ENCODE measurements around the gene USP10.

The USP10 gene

GRCh38 chr16:84817206-84817605, 117.4 kb downstream of the USP10 start:
- no peak overlapping the region for H3K27ac ChIP-seq
- TF ChIP-seq, protein P1, sequence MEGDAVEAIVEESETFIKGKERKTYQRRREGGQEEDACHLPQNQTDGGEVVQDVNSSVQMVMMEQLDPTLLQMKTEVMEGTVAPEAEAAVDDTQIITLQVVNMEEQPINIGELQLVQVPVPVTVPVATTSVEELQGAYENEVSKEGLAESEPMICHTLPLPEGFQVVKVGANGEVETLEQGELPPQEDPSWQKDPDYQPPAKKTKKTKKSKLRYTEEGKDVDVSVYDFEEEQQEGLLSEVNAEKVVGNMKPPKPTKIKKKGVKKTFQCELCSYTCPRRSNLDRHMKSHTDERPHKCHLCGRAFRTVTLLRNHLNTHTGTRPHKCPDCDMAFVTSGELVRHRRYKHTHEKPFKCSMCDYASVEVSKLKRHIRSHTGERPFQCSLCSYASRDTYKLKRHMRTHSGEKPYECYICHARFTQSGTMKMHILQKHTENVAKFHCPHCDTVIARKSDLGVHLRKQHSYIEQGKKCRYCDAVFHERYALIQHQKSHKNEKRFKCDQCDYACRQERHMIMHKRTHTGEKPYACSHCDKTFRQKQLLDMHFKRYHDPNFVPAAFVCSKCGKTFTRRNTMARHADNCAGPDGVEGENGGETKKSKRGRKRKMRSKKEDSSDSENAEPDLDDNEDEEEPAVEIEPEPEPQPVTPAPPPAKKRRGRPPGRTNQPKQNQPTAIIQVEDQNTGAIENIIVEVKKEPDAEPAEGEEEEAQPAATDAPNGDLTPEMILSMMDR (conservative IDR thresholded peaks at IDR 0.05) = no peak
- no peak for TF ChIP-seq ZFX (IDR thresholded peaks at IDR 0.05)

DNA sequence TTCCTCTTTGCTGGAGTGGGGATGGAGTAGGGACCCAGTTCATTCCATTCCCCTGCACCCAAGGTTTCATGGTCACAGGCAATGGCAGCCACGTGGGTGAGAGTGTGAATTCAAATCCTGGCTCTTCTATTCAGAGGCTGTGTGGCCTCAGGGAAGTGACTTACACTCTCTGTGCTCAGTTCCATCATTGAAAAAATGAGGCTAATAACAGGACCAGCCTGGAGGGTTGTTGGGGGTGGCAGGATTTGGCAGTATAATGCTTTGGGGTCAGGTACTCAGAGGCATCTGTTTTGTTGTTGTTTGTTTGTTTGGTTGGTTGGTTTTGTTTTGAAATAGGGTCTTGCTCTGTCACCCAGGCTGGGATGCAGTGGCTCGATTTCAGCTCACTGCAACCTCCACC, 117.8 kb downstream of the USP10 start:
- H3K27ac ChIP-seq = no peak overlapping the region
- no peak for TF ChIP-seq ZFX (IDR thresholded peaks at IDR 0.05)
- TF ChIP-seq, protein P1 (conservative IDR thresholded peaks at IDR 0.05) = no peak

DNA sequence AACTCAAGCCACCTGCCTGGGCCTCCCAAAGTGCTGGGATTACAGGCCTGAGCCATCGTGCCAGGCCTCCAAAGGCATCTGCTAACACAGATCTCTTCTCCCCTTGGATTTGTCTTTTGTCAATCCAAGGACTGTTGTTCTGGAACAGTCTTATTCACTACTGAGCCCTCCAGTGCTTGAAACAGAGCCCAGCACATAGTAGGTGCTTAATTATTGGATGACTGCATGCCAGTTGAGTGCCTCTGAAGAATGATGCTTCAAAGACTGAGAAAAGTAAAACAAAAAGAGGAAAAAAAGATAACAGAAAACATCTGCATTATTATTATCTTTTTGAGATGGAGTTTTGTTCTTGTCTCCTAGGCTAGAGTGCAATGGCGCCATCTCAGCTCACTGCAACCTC, 118.3 kb downstream of the USP10 start:
- TF ChIP-seq ZFX (IDR thresholded peaks at IDR 0.05) = no peak
- TF ChIP-seq, protein P1 (conservative IDR thresholded peaks at IDR 0.05) = no peak
- H3K27ac ChIP-seq = no peak overlapping the region

DNA sequence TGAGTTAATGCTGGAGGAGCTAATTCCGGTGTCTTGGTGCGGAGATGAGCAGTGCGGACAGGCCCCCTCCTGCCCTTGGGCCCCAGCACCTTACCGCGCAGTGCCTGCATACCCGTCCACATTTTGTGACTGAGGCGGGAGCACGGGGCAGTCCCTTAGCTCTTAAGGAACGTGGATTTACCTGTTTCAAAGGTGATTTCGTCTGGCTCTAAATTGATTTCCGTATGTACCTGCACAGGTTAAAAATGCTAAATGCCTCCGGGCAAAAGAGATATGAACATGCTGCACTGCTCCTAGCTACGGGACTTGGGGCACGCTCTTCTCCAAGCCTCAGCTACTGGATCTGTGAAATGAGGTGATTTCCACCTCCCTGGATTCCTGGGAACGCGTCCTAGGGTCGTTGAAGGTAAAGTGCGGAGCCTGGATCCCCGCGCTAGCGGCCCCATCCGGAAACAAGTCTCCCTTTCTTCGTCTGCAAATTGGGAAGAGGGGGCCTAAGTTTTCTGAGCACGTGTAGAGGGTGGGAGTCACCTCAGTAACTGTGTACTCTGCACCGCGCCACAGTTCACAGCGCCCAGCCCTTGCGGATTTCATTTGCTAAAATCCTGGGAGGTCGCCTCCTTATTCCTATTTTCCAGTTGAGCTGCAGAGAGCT, 119.3 kb downstream of the USP10 start:
- H3K27ac ChIP-seq = no peak overlapping the region
- TF ChIP-seq ZFX (IDR thresholded peaks at IDR 0.05) = no peak
- TF ChIP-seq, protein P1 (conservative IDR thresholded peaks at IDR 0.05) = no peak

GRCh38 chr16:84819644-84820304, 120.0 kb downstream of the USP10 start, which contains the start of gene CRISPLD2:
CRISPLD2 (plus strand) TSS chr16:84819985; CDS start chr16:84838496, 18,511 bp downstream.
- no peak within 1 kb of the TSS; the same call in 1 of the 2 replicates for H3K27ac ChIP-seq
- no peak for TF ChIP-seq ZFX (IDR thresholded peaks at IDR 0.05)
- TF ChIP-seq, protein P1 (conservative IDR thresholded peaks at IDR 0.05) = no peak

DNA sequence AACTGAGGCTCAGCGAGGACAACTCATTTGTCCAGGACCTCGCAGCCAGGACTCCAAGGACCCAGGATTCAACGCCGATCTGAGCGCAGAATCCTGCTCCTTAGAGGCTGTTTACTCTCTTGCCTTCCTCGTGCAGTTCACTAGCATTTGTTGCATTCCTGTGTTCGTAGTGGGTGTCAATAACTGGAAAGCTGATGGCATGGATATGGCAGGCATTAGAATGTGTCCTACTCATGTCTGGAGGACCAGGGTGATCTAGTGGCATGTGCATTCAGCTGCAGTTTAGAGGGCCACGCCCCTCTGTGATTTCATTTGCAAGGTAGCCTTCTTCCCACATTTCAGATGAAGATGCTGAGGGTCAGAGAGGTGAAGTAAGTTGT, 120.5 kb downstream of the USP10 start:
- no peak overlapping the region; the same call in 1 of the 2 replicates for H3K27ac ChIP-seq
- TF ChIP-seq, protein P1 (conservative IDR thresholded peaks at IDR 0.05) = no peak
- TF ChIP-seq ZFX (IDR thresholded peaks at IDR 0.05) = no peak

DNA sequence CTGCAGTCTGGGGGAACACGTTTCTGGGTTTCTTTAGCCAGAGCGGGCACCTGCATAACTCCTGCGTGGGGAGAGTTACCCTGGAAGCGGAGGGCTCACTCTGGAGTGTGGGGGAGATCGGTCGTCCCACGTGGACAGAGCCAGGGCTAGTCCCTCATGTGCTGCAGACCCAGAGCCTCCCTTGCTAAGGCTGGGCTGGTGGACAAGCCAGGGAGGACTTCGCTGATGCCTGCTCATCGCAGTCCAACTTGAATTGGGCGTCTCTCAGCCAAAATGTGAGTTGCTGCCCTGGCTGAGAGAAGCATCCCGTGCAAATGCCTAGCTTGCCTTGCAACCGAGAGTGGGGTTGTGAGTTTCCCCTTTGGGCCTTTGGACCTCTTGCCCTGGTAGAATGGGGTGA, 121.0 kb downstream of the USP10 start:
- H3K27ac ChIP-seq = no peak overlapping the region
- no peak for TF ChIP-seq ZFX (IDR thresholded peaks at IDR 0.05)
- TF ChIP-seq, protein P1 (conservative IDR thresholded peaks at IDR 0.05) = no peak

Data from C4-2B (cell line).